Measurements from ENCODE around the gene PLEKHB2.

GRCh38 chr2:131151398-131151797 lies 46.3 kb downstream of the PLEKHB2 start:
- TF ChIP-seq RARB (CRISPR knock-in tag; IDR thresholded peaks at IDR 0.05) (no peak), TCF4 (CRISPR knock-in tag; IDR thresholded peaks at IDR 0.05; ENCODE audit: borderline replicate concordance) (no peak), OSR1 (CRISPR knock-in tag; IDR thresholded peaks at IDR 0.05) (no peak)

Measured in SK-N-SH treated with all-trans-retinoic acid at 6 μM for 48 hours (cell line).